Cardiac septum (tissue), 1 donor: Measurements from ENCODE around the gene MFN1. TPM values are rescaled to one million over a fixed set of nuclear protein-coding genes. Genes with fewer than 3 reads are reported as not detected.

Source experiments
- DNase-seq: peaks from one replicate; pipeline ENCODE4 v3.0.0-alpha.2; 2020; ENCODE audit warnings: low spot score
- intact Hi-C: fragments of 100-400 bp; cut with DNase I; formaldehyde crosslinking; loops from one replicate; pipeline ENCODE4 v1.14.0; 2022
- total RNA-seq: library from RNA; stranded (reverse); fragmentation: NEBNext Ultra II Directional; extraction: Animal tissue kit (Norgen Biotek cat#: 25700); gene quantifications from one replicate; pipeline ENCODE4 v1.2.1, GENCODE V29; 2021
- donor health status: DM: no; HTN: no; CAD: no.

The MFN1 gene
- total RNA-seq, 1 donor from 2014 or later = 49.2 TPM

- intact Hi-C loops = no loop called here
- no peak for DNase-seq
Observed at GRCh38 chr3:179332240-179332639, 15.3 kb upstream of the MFN1 start.

DNA sequence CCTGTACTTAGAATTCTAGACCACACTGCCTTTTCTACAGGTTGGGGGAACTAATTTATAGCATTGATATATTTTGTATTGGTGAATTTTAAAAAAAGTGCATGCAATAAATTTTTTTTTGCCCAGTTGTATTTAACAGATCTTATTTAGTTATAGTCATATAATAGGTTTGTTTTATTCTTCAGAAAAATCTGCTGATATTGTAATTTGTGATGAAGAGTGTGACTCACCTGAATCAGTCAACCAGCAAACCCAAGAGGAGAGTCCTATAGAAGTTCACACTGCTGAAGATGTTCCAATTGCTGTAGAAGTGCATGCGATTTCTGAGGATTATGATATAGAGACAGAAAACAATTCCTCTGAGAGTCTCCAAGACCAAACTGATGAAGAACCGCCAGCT lies 14.4 kb upstream of the MFN1 start:
- no peak for DNase-seq
- intact Hi-C loops = no loop called here

DNA sequence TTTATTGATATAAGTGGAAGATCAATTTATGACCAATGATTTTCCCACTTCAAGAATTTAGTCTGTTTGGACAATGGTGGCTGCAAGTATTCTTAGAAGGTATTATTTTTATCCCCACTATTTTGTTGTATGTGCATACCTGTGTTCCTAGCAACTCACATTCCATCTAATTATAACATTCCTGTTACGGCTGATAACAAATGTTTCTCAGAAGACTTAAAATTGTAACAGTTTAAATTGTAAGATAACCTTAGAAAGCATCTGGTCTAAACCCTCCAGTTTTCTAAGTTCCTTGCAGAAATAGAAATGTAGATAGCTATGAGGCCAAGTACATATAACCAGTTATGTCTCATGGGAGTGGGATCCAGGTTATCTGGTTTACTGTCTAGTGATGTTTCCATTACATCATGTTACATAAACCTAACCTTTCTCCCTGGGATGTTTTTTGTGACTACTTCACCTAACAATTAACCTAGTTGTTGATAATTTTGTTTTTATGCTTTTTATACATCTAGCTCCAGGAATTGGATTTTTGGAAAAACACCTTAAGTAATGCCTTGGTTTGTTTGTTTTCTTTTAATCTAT lies 11.1 kb upstream of the MFN1 start:
- intact Hi-C loops = no loop called here
- DNase-seq = no peak

- intact Hi-C loops = loop anchor here (2.0 to 5.0 kb wide), 2 partner anchors 214 to 256 kb away; partner anchors contain the start of genes ACTL6A, MRPL47 and NDUFB5
- no peak for DNase-seq
Observed at GRCh38 chr3:179348325-179349013, 960 bp downstream of the MFN1 start.

DNA sequence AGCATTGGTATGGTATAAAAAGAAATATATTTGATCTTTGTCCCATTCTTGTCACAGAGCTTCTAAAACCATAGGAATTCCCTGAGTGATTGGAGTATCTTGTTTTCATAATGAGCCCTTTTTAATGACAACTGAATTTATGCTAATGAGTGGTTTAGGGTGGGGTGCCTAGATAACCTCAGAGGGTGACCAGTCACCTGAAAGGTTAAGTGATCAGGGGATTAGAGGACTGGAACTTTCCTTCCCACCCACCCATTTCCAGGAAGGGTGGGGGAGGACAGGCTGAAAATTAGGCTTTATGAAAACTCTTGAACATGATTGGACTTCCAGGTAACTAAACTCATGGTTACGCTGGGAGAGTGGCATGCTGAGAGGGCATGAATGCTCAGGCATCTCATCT lies 8.5 kb downstream of the MFN1 start:
- no peak for DNase-seq
- intact Hi-C loops = no loop called here

DNA sequence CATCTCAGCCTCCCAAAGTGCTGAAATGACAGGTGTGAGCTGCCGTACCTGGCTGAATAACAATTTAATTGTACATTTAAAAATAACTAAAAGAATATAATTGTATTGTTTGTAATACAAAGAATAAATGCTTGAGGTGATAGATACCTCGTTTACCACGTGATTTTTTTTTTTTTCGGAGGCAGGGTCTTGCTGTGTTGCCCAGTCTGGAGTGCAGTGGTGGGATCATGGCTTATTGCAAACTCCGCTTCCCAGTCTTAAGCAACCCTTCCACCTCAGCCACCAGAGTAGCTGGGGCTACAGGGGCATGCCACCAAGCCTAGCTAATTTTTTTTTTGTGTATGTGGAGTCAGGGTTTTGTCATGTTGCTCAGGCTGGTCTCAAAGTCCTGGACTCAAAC lies 15.8 kb downstream of the MFN1 start:
- no peak for DNase-seq
- intact Hi-C loops = no loop called here

DNA sequence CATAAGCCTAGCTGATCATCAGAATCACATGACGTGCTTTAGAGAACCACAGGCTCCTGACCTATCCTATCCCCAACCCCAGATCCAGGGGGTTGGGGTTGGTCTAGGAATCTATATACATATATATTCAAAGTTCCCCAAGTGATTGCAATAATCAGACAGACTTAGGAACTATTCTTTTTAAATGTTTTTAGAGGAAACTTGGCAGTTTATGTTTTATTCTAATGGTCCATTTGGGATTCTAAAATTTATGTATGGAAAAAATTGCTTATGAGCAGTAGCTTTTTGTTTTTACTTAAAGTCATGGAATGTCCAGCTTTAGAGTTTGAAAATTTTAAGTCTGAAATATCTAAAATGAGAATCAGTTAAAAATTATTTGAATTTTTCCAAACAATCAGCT lies 22.1 kb downstream of the MFN1 start:
- DNase-seq = no peak
- intact Hi-C loops = no loop called here

GRCh38 chr3:179373938-179374337 lies 26.4 kb downstream of the MFN1 start:
- intact Hi-C loops = no loop called here
- DNase-seq = no peak

- DNase-seq = no peak
- intact Hi-C loops = no loop called here
Observed at GRCh38 chr3:179375091-179375999, 27.8 kb downstream of the MFN1 start.

DNA sequence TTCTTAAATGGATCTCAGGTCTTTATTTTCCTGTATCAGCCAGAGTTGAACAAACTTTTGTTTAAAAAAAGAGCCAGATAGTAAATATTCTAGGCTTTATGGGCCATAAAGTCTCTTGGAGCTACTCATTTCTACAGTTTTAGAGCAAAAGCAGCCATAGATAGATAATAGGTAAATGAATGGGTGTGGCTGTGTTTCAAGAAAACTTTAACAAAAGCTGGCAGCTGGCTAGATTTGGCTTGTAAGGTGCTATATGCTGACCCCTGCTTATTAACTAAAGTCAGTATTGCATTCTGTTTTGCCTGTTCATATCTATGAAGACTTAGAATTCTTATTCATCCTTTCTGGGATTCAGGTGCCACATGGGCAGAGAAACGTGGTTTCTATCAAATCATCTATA lies 29.0 kb downstream of the MFN1 start:
- intact Hi-C loops = no loop called here
- no peak for DNase-seq

GRCh38 chr3:179391906-179392305 lies 44.4 kb downstream of the MFN1 start:
- DNase-seq = no peak
- intact Hi-C loops = no loop called here

GRCh38 chr3:179398574-179399231 lies 51.2 kb downstream of the MFN1 start:
- intact Hi-C loops = no loop called here
- no peak for DNase-seq

GRCh38 chr3:179401561-179401960 lies 54.1 kb downstream of the MFN1 start:
- intact Hi-C loops = no loop called here
- no peak for DNase-seq

DNA sequence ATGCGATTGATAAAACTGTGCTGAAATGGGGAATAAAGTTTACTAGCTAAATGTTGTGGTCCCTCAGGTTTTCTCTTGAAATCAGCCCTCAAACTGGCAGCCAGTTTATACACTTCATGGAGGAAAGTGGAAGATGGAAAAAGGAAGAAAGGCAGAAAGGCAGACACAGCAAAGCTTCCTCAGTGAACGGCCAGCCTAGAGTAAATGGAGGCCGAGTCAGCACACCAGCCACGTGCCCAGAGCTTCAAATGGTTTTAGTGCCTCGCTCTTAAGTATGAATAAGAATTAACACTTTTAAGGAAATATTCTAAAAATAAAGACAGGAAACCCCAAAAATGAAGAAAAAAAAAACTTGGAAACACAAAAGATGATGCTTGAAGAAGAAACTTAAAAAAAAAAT lies 55.5 kb downstream of the MFN1 start:
- intact Hi-C loops = no loop called here
- no peak for DNase-seq

GRCh38 chr3:179404307-179404706 lies 56.8 kb downstream of the MFN1 start:
- intact Hi-C loops = no loop called here
- DNase-seq = no peak

GRCh38 chr3:179410331-179410730 lies 62.8 kb downstream of the MFN1 start:
- intact Hi-C loops = no loop called here

DNA sequence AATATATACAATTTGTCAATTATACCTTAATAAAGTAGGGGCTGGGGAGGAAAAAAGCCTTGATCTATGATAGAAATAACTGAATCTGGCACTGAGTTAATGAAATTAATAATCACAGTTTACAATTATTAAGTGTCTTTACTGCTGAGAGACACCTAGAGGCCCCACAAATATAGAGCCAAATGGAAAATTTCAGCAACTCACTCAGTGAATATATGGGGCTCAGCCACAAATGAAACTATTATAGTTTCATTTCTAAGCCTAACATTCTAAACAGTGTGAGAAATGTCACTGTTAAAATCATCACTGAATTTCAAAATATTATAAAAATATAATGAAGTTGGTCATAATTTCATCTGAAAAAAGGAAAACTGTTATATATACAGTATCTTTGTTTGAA lies 63.5 kb downstream of the MFN1 start:
- intact Hi-C loops = no loop called here
- no peak for DNase-seq

More at GRCh38 chr3:179410331-179410730, 62.8 kb downstream of the MFN1 start:
- DNase-seq = no peak

- DNase-seq = no peak
- intact Hi-C loops = no loop called here
Observed at GRCh38 chr3:179414804-179415203, 67.3 kb downstream of the MFN1 start.

- DNase-seq = no peak
- intact Hi-C loops = no loop called here
Observed at GRCh38 chr3:179415377-179415776, 67.9 kb downstream of the MFN1 start.

- no peak for DNase-seq
- intact Hi-C loops = no loop called here
Observed at GRCh38 chr3:179416681-179417080, 69.2 kb downstream of the MFN1 start.
